AG10803 (cell line): ENCODE measurements around the gene DIS3L2.
A peak's percentile ranks its signal among the peaks of the same experiment; 100 is the strongest.

ENCODE experiments used
- DNase-seq: peaks from one replicate; pipeline ENCODE4 v3.0.0; 2010; ENCODE audit warnings: low read depth
- H3K4me3 ChIP-seq: 2 replicates; pipeline ENCODE4 v1.5.1; 2011; ENCODE audit warnings: mild to moderate bottlenecking, low read length, control low read depth
- TF ChIP-seq, protein P1 (sequence below): conservative IDR thresholded peaks from 2 replicates; pipeline ENCODE4 v1.5.1; 2011; ENCODE audit warnings: mild to moderate bottlenecking, low read length, control low read depth, inconsistent platforms

DIS3L2 gene

DNA sequence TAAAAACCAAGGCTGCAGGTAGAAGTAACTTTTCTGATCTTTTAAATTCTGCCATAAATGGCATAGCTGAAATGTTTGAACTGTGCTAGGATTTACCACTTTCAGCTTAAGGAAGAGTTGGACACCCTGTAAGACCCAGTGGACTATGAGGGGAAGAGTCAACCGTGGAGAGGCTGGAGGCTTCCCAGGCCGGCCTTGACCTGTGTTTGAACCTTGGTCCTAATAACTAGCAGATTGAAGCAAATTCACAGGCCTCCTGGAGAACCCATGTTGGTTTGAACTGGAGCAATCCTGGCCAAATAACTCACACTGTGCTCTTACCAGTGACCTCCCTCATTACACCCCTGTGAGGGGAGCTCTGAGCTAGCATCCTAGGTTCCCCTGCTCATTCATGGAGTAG lies 329.8 kb downstream of the DIS3L2 start:
- DNase-seq, result no peak
- TF ChIP-seq, protein P1, sequence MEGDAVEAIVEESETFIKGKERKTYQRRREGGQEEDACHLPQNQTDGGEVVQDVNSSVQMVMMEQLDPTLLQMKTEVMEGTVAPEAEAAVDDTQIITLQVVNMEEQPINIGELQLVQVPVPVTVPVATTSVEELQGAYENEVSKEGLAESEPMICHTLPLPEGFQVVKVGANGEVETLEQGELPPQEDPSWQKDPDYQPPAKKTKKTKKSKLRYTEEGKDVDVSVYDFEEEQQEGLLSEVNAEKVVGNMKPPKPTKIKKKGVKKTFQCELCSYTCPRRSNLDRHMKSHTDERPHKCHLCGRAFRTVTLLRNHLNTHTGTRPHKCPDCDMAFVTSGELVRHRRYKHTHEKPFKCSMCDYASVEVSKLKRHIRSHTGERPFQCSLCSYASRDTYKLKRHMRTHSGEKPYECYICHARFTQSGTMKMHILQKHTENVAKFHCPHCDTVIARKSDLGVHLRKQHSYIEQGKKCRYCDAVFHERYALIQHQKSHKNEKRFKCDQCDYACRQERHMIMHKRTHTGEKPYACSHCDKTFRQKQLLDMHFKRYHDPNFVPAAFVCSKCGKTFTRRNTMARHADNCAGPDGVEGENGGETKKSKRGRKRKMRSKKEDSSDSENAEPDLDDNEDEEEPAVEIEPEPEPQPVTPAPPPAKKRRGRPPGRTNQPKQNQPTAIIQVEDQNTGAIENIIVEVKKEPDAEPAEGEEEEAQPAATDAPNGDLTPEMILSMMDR, result no peak

DNA sequence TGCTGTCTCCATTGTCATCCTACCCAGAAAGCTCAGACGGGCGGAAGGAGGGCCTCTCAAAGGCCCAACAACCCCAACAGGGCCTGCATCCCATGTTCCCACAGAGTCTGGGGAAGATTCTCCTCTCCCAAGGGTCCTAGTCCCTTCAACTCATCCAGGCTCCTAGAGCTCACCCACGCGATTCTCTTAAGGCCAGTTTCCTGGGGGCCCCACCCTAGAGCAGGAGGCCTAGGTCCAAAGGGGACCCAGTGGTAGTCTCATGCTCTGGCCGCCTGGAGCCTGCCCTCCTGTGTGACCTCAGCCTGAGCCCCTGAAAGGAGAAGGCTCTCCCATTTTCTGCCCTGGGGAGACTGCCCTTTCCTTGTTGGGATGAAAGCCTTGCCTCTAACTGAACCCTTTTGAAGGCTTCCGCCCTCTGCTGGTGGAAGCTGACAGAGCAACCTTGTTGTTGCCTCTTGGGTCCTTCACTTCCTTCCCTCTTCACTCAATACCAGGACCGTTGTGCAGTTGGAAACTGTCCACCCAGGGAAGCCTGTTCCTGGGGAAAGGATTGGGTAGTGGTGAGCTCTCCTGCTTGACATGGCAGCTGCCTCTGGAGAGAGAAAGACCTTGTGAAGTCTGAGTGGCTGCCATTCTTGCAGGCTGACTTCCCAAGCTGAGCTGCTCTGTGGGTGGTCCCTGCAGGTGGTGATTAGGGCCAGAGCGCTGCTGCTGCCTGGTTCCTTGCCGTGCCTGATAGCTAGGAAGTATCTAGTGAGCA lies 331.1 kb downstream of the DIS3L2 start:
- no peak overlapping the region for H3K4me3 ChIP-seq
- peak; percentile 52 for DNase-seq

More for the DNA sequence above, 329.8 kb downstream of the DIS3L2 start:
- H3K4me3 ChIP-seq, result no peak overlapping the region

DNA sequence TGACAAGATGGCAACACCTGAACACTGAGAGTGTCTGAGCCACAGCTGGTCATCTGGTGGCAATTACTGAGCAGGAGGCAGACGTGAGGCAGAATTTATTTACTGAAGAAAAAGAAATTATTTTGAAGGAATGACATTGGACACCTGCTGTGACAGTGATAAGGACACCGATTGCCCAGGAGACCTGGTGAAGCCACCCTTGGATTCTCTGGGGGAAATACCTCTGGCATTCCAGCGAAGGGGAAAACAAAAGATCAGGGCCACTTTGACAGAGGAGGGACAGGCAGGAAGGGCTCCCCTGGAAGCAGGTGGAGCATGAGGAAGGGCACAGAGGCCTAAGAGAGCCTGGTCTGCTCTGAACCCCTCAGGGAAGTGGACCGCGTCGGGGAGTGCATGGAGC lies 331.7 kb downstream of the DIS3L2 start:
- TF ChIP-seq, protein P1, result no peak
- no peak for DNase-seq
- no peak overlapping the region for H3K4me3 ChIP-seq

More for the DNA sequence above, 331.1 kb downstream of the DIS3L2 start:
- TF ChIP-seq, protein P1, result peak; percentile 82

DNA sequence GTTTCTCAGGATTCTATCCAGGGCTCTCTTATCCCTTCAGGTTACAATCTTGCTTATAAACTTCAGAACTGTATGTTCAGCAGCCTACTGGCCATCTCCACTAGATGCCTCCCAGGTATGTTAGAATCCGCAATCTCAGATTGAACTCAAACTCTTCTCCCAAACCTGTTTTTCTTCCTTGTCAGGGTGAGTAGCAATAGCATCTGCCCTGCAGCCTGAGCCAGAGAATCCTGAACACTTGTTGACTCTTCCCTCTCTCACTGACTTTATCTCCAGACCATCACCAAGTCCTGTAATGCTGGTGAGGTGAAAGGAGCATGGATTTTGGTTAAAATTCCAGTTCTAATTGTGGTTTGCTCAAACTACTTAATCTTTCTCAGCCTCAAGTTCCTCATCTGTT lies 334.5 kb downstream of the DIS3L2 start:
- TF ChIP-seq, protein P1, result no peak
- no peak overlapping the region for H3K4me3 ChIP-seq
- no peak for DNase-seq

DNA sequence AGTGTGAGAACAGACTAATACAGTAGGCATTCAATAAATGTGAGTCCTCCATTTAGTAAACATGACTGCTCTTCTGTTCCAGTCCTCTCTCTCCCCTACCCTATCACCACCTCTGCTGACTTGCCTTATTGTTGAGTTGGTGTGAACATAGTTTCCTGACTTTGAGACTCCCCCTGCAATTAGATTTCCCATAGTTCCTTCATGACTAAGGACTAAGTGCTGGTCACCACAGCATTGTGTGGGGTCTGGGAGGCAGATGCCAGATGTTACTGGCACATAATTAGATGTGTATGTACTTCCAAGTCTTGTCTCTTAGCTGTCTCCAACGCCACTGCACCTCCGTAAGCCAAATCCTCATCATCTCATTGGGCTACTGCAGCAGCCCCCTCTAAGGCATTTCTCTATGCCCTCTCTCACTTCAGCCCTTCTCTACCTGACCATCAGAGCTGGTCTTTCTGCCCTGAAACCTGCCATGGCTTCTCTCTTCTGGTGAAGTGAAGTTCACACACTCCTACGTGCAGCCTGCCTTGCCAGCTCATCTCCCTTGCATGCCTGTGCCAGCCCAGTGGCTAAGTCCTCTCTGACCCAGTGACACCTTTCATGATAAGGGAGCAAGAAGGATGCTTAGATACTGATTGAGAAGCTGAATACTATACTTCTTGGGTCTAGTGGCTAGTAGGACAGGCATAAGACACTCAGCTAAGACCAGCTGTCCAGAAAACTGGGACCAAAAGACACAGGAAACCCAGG lies 335.4 kb downstream of the DIS3L2 start:
- peak; percentile 24 for DNase-seq
- TF ChIP-seq, protein P1, result no peak
- no peak overlapping the region for H3K4me3 ChIP-seq

DNA sequence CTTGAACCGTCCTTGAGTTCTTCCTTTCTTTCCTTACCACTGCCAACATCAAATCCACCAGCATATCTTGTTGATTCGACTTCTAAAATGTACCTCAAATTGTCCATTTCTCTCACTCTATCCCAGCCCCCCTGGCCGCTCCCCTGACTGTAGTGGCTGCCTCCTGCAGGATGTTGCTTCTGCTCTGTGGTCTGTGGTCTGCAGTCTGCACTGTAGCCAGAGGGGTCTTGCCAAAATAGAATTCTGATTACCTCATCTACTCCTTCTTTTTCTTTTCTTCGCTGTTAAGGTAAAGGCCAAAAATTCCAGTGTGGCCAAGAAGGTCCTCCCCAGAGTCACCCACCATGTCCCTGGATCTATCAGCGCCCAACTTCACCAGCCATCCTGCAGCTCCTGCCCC lies 337.6 kb downstream of the DIS3L2 start:
- DNase-seq, result no peak
- H3K4me3 ChIP-seq, result no peak overlapping the region
- TF ChIP-seq, protein P1, result no peak
